GM19324 (cell line): Measurements from ENCODE around the gene PICK1.

Source experiments
- ATAC-seq: cut with Tn5 transposase; IDR thresholded peaks from one replicate; pipeline ENCODE4 v1.9.1; 2021; ENCODE audit warnings: mild to moderate bottlenecking, moderate library complexity; ENCODE audit not compliant: unreplicated experiment, low FRiP score

Gene PICK1

DNA sequence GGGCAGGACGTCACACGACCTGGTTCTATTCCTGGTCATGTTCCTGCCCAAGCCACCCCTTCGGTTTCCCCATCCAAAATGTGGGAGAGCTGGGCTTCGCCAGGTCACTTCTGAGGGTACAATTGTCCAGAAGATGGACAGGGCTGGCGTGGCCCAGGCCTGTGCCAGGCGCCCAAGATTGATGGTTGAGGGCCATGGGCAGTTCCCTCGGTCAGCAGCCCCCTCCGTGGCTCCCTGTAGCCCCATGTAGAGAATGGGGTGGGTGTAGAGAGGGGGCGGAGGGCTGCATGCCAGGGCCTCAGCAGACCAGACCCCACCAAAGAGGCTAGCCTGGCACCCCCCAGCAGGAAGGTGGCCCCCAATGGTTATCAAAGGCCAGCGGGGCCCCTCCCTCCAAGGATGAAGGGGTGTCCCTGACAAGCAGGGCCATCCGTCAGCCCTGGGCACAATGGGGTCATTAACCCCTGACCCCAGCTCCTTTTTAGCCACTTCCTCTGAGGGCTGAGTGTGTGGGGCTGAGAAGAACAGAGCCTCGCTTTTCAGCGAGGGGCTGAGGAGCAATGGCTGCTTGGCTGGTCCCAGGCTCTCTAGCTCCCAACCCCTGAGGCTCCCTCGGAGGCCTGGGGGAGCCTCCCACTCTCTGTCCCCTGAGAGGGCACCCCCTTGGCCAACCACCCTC, 11.0 kb upstream of the PICK1 start:
- no peak for ATAC-seq

GRCh38 chr22:38049812-38050619, 7.2 kb upstream of the PICK1 start:
- no peak for ATAC-seq

- ATAC-seq = no peak
Observed at GRCh38 chr22:38050720-38051119, 6.5 kb upstream of the PICK1 start.

- no peak for ATAC-seq
Observed at GRCh38 chr22:38051261-38051660, 5.9 kb upstream of the PICK1 start.

- ATAC-seq = no peak
Observed at GRCh38 chr22:38051900-38052862, 5.0 kb upstream of the PICK1 start.

DNA sequence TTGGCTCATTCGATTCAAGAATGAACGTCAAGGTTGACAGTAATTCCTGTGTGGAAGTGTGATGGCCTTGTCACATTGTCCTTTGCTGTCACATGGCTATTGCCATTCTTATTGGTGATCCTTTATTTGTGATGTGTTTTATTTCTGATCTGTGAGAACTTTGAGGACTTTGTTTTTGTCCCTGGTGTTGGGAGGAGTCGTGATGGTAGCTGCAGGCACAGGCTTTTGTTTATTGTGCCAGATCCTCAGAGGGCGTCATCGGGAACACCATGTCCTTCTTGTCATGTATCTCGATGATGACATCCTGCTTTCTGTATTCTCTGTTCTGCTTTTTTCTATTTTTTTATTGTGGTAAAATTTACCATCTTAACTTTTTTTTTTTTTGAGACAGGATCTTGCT, 5.6 kb downstream of the PICK1 start:
- ATAC-seq = no peak

DNA sequence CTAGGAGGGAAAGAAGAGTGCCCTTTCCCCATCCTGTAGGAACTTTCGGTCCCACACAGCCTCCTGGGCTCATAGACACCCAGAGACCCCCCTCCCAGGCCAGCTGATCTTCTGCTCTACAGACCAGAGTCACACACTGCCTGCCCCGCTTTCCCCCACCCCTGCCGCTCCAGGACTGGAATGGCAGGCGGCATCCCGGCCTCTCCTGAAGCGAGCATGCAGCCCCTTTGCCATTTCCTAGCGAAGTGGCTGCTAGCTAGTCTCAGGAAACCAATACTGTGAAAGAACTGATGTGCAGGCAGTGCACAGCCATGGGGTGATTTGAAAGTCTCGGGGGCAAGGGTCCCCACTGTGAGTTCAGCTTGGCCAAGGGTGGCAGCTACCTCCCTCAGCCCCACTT, 8.3 kb downstream of the PICK1 start:
- ATAC-seq = no peak

DNA sequence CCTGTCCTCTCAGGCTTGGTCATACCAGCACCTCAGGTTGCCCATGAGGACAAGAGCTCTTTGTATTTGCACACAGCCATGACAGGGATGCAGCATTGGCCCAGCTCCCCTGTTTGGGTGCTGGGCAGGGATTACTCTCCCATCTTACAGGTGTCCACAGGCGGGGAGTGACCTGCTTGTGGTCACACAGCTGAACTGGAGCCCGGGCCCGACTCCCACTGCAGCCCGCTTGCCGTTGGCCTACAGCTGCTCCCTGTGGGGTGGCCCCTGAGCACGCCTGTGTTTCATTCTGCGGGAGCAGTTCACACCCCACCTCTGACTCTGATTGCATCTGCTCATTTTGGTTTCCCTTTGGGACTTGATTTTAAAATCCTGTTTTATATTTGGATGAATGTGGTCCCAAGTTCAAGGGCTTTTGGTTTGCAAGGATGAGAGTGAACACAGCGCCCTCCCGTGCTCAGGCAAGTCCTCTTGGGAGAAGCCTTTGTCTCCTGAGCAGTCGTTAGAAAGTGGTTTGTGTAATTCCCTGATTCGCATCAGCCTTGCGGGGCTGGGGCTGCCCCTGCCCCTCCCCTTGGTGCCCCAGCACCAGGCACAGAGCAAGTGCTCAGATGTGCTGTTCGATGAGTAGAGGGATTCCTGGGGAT, 9.3 kb downstream of the PICK1 start:
- no peak for ATAC-seq

- no peak for ATAC-seq
Observed at GRCh38 chr22:38067028-38067415, 9.8 kb downstream of the PICK1 start.

- no peak for ATAC-seq
Observed at GRCh38 chr22:38067761-38068360, 10.7 kb downstream of the PICK1 start.

DNA sequence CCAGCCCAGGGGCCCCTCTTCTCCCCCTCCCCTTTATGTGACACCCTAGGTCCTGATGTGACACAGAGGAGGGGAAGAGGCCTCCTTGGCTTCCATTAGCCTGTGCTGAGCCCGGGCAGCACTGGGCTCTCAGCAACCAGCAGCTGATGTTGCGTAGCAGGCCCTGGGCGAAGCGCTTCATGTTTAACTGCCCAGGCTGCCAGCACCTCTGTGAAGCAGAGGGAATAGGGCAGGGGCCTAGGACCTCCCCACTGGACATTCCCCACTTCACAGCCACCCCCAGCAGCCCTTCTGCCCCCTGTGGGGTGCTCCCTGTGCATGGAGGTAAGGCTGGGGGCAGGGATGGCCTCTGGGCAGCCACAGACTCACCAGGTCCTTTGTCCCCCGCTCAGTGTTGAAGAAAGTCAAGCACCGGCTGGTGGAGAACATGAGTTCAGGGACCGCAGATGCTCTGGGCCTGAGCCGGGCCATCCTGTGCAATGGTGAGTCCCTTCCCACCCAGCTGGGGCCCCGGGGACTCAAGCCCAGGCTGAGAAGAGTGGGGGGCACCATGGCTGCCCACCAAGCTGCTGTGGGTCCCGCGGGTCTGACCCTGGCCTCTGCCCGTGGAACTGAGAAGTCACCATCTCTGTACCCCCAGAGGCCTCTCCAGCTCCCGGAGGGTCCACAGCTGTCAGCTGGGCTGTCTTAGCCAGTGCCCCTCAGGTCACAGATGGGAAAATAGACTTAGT, 11.6 kb downstream of the PICK1 start:
- no peak for ATAC-seq

- no peak for ATAC-seq
Observed at GRCh38 chr22:38069372-38070249, 12.4 kb downstream of the PICK1 start.

DNA sequence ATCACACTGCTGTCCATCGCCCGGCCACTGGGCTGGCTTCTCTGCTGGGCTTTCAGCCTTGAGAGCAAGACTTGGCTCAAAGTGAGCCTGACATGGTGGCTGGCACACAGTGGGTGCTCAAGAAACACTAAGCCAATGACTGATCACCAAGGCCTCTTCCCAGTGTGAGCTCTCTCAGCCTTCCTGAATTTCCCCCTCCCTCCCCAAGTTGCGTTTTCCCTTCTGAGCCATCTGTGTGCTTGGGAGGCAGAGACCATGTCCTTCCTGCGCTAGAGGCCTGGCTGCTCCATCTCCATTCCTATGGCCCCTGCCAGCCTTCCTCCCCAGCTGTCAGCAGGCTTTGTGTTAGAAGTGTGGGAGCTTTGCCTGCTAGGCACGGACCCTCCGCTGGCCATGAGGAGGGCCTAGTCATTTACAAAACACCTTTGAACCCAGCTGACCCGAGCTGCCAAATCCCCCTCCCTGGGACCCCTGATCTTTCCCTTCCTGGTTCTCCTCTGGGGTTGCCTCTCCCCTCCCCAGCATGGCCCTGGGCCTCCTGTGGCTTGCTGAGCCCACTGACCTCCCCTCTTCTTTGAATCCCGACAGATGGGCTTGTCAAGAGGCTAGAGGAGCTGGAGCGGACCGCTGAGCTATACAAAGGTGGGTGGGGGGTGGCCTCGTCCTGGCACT, 13.2 kb downstream of the PICK1 start:
- no peak for ATAC-seq

DNA sequence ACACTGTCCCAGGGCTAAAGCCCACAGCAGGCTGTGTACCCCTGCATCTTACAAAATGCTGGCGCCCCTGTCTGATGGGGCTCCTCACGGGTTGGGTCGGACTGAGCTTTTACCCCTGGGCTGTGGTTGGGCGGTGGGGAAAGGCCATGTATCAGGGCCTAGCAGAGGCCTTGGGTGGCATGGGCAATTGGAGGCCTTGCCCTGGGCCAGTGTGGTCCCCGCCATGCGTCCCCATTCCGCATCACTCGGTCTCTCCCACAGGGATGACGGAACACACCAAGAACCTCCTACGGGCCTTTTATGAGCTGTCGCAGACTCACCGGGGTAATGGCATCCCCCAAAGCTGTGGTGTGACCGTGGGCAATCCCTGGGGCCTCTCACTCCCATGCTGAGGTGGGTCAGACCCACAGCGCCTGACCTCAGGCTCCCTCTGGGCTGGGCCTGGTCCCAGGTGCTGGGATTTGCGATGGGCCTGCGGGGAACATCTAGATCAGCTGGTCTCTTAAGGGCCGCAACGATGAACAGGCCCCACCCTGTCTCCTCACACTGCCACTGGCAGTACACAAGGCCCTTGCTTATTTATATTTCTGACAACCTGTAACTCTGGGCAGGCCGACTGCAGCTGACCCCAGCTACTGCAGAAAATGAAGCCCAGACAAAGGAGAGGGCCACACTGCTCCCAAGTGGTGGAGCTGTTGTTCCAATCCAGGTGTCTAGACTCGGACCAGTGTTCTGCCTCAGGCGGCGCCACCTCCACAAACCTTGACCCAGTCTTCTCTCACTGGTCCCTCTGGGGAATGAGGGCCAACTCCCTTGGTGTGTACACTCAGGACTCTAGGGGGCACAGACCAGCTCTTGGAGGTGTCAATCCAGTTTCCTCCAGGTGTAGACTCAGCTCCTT, 14.5 kb downstream of the PICK1 start:
- ATAC-seq = no peak

GRCh38 chr22:38072322-38073149, 15.3 kb downstream of the PICK1 start:
- ATAC-seq = no peak
